HG03469 (cell line): ENCODE data around the gene BLM.
A peak's percentile ranks its signal among the peaks of the same experiment; 100 is the strongest.
"Not testable (repeated sequence)": the region's sequence is repeated elsewhere in the genome, so short reads cannot be mapped to it uniquely, and the experiment has no call there.

Source experiments
- ATAC-seq: cut with Tn5 transposase; IDR thresholded peaks from one replicate; pipeline ENCODE4 v1.9.1; 2021; ENCODE audit warnings: mild to moderate bottlenecking, moderate library complexity, moderate number of reproducible peaks; ENCODE audit not compliant: unreplicated experiment

The BLM gene

DNA sequence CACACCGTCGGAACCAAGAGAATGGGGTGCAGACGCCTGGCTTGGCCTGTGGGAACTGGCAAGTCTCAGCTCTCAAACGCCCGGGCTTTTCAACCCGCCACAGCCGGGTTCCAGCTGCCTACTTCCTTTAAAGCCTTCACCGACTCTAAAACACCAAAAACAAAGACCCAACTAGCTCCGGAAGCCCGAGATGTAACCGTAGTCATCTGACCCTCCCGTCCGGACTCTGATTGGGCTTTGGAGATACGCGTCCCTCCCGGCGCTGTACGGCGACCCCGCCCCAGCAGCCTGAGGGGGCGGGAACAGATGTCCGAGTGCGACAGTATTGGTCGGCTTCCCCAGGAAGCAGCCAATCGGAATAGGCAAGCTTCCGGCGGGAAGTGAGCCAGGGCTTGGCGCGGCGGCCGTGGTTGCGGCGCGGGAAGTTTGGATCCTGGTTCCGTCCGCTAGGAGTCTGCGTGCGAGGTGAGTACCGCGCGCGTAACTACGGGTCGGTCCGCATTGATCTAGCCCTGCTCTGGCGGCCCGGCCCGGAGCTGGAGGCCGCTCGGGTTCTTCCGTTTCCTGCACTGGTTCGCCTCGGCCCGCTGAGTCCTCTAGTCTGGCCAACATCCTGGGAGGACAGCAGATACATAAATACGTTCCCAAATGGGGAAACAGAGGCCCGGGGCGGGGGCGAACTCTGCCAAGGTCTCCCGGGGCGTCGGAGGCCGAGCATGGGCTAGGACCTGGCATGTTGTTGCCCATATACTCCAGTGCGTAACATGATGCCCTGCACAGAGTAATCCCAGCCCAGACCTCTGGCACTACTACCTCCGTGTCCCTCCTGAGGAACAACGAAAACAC, at the start of gene BLM:
Gene BLM, plus strand, starts transcription at position 371 of the 846 bp plus-strand sequence. CDS start 30,047 bp downstream, outside the sequence.
- ATAC-seq = peak; percentile 96

DNA sequence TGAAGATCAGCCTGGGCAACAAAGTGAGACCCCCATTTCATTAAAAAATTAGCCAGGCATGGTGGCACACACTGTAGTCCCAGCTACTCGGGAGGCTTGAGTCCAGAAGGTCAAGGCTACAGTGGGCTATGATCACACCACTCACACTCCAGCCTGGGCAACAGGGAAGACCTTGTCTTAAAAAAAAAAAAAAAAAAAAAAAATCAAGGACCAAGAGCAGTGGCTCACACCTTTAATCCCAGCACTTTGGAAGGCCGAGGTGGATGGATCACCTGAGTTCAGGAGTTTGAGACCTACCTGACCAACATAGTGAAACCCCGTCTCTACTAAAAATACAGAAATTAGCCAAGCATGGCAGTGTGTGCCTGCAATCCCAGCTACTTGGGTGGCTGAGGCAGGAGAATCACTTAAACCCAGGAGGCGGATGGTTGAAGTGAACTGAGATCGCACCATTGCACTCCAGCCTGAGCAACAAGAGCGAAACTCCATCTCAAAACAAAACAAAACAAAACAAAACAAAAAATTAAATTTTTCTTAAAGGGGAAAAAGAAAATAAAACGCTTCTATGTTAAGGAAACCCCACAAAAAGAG, 49.3 kb upstream of the BLM start:
- not testable (repeated sequence) for ATAC-seq

DNA sequence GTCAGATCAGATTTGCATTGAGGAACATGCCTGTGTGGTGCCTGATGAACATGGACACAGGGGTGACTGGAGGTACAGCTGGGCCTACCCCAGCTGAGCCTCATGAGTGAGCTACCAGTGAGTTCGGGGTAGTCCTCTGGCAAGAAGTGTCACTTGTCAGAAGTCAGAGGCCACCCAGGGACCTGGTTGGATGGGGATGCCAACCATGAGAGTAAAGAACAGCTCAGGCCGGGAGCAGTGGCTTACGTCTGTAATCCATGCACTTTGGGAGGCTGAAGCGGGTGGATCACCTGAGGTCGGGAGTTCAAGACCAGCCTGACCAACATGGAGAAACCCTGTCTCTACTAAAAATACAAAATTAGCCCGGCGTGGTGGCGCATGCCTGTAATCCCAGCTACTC, 46.5 kb upstream of the BLM start:
- not testable (repeated sequence) for ATAC-seq

DNA sequence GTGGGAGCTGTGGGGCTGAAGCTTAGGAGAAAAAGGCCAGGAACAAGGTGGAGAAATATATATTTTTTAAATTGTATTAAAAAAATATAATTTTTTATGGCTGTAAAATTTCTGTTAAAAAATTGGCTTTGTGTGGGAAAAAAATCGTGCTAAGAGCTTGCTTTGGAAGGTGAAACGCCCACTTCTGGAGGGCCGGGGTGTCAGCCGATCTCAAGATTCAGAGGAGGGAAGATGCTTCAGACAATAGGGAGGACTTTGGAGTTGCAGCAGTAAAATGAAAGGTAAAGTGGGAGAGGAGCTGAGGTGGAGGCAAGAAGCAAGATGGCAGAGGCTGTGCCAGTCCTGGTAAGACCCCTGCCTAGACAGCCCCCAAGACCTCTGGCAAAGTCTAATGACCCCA, 45.9 kb upstream of the BLM start:
- no peak for ATAC-seq

DNA sequence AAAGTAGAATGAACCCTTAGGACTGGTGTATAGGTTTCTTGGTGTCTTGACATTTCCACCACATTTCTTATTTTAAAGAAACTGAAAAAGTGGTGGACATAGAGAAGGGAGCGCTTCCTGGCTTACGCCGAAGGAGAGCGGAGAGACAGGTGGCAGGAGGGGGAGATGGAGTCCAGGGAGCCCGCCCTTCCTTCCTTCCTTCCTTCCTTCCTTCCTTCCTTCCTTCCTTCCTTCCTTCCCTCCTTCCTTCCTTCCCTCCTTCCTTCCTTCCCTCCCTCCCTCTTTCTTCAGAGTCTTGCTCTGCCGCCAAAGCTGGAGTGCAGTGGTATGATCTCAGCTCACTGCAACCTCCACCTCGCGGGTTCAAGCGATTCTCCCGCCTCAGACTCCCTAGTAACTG, 43.8 kb upstream of the BLM start:
- not testable (repeated sequence) for ATAC-seq

DNA sequence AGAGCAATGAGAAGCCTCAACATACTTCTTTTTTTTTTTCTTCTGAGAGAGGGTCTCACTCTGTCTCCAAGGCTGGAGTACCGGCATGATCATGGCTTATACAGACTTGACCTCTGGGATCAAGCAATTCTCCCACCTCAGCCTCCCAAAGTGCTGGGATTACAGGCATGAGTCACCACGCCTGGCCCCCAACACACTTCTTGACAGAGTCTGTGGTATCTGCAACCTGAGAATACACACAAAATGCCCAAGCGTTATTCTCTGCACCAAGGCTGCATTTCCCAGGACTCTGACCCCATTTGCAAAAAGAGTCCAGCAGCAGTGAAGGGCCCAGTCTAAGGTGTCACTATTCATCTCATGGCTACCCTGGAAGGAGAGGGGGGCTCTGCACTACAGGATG, 42.7 kb upstream of the BLM start:
- no peak for ATAC-seq

DNA sequence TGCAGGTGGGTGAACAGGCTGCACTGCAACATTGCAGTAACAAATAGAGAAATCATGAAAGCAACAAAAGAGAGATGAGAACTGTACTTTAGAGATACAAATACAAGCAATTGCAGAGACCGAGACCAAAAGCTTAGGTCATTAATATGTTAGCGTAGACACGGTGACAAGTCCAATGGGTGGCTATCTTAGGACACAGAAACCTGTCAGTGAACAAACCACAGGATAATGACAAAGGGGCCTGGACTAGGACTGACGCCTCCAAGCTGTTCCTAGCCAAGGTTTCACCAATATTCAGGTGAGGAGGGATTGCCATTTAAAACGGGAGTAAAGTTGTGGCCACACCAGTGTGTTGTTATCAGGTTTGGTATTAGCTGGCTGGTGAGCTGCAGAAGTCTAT, 41.7 kb upstream of the BLM start:
- ATAC-seq = no peak

DNA sequence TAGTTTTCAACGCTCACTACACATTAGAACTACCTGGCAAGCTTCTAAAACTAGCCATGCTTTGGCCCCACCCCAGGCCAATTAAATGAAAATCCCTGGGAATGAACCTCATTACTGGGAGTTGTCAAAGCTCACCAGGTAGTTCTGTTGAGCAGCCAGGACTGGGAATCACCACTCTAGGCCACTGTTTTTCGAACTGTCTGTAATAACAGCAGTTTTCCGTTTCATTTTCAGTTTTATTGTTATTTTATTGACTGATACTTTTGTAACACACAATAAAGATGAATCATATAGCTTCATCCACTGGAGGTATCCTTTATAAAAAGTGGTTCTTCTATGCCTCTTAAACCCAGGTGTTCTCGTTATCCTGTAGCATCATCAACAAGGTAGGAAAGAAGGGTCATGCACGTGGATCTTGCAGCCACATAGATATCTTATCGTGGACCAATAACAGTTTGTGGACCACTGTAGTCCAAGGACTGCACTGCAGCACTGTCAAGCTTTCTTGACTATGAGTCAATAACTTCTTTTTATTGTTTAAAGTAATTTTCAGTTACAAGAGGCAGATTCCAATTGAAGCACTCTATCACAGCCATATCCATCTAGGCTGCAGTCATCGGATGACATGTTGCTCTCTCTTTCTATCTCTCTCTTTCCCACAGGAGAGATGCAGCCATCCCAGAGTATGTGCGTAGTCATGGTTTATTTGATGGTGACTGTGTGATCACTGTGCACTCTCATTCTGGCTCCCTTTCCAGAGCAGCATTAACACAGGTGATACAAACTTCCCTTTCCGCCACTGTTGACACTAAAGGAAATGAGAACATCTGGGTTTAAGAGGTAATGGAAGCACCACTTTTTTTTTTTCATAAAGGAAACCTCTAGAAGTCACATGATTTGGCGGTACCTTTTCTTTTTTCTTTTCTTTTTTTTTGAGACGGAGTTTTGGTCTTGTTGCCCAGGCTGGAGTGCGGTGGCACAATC, 39.0 kb upstream of the BLM start:
- no peak for ATAC-seq

DNA sequence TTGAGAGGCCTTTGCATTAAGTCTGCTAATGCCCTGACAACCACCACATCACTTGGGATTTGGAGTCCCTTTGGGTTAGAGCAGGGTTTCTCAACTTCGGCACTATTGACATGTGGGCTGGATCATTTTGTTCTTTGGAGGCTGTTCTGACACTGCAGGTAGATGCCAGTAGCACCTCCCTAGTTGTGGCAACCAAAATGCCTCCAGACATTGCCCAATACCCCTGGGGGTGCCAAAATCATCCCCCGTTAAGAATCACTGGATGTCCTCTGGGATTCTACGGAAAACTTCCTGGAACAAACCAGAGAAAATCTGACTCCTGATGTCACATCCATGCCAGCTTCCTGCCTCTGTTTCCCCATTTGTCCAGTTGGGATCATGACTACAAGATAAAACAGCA, 37.2 kb upstream of the BLM start:
- no peak for ATAC-seq

DNA sequence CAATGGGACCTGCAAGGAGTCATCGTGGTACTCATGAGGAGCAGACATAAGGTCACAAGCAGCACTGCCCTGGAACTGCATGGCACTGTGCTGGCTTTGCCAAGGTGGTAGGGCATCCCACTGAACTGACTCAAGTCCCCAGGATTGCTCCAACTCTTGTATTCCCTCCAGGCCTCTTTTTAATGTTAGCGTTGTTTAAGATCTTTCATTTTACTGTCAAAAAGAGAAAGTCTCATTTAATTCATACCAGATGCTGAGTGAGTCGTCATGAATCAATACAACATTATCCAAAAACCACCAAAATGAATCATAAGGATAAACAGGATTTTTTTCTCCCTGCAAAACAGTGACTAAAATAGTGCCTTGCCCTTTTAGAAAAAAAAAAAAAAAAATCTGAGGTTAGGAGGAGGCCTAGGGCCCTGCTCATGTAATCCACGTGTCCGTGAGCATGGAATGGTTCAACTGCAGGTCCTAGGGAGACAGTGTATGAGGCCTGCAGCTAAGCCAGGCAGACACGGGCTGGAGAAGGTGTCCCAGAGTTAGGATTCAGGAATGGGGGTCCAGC, 36.7 kb upstream of the BLM start:
- no peak for ATAC-seq

DNA sequence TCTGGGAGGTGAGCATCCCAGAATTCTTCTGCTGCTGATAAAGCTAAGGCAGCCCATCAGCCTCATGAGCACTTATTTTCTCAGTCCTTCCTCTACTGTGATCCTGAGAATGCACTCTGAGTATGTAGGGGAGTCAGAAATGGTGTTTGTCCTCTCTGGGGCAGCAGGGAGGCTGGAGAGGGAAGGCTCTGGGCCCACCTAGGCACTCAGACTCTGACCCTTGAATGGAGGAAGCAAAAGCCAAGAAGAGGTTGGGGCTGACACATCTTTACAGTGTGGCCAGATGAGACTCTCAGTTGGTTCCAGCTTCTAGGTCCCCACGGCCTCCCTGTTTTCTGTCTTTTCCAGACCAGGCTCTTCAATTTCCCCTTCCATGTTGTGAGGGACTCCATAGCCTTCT, 36.1 kb upstream of the BLM start:
- no peak for ATAC-seq

DNA sequence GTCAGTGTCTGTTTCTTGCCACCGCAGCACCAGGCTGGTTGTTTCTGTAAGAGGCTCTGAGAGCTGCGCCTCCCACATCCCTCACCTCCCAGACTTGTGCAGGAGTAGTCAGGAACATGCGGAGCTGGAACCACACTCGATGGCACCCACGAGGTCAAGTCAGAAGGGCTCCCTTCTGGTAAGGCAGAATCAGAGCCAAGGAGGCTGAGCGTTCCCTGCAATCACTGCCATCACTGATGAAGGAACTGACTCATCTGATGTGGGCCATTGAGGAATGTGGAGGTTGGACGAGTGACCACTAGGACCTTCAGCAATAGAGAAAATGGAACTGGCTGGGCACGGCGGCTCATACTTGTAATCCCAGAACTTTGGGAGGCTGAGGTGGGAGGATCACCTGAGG, 35.7 kb upstream of the BLM start:
- ATAC-seq = no peak

DNA sequence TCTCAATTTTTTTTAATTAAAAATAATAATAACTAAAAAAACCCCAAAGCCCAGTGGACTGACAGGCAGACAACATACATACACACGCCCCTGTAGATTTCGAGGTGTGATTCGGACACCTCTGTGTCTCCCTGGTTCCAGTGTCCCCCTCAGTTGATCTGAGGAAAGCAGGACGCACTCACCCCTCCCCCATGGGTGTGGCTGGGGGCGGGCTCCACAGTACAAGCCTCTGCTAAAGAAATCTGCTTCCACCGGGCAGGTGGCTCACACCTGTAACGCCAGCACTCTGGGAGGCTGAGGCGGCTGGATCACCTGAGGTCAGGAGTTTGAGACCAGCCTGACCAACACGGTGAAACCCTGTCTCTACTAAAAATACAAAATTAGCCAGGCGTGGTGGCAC, 33.8 kb upstream of the BLM start:
- ATAC-seq = no peak

DNA sequence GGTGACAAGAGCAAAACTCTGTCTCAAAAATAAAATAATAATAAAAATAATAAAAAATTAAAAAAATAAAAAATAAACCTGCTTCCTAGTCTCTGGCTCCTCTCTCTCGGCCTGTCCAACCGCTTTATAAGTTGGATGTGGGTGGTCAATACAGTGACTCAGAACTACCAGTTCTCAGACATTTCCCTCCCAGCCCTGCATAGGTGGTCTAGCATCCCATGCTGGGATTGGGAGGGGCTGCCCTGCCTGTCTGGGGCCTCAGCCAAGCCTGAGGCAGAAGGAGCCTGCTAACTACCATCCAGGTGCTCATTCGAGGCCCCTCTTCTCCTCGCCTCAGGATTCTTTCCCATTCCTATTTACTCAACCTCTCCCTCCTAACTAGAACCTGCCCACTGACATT, 33.3 kb upstream of the BLM start:
- no peak for ATAC-seq

DNA sequence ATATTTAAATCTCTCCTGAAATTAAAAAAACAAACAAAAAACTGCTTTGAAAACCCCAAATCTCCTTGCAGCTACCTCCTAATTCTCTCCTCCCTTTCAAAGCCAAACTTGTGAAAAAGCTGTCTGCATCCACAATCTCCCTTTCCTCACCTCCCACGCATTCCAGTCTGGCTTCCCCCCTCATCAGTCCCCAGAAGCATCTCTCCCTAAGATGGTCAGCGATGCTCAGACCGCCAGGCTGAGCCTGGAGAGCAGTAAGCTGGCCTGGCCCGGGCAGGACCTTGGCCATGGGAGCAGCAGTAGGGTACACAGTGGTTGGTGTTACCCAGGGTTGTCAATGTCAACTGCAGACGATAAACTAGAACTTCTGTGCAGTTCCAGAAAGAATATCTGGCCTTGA, 32.9 kb upstream of the BLM start:
- no peak for ATAC-seq

DNA sequence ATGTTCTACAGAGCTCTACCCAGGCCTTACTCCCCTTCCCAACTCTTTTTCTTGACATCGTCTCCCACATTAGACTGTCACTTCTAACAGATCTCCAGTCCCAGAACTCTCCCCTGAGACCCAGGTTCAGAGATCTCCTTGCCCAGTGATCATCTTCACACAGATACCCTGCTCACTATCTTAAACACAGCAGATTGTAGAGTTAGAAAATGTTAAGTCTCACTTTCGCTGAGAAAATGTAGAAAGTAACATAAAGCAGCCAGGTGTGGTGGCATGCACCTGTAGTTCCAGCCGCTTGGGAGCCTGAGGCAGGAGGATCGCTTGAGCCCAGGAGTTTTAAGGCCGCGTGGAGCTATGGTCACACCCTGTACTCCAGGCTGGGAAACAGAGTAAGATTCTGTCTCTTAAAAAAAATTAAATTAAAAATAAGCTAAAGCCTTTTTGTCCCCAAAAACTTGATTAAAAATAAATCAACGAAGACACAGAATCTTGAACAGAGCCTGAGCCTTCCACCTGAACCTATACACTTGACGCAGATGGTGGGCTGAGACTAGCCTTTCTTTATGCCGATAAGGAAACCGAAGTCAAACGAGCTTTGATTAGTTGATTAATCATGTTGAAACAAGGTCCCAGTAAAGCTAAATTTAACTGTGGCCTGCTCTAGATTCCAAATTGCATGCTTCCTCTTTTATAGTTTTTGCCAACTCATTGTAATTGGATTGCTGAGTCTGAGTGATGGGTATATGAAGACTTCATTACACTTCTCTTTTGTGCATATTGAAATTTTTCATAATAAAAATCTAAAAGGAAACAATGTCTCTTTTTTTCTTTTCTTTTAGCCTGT, 31.3 kb upstream of the BLM start:
- no peak for ATAC-seq

DNA sequence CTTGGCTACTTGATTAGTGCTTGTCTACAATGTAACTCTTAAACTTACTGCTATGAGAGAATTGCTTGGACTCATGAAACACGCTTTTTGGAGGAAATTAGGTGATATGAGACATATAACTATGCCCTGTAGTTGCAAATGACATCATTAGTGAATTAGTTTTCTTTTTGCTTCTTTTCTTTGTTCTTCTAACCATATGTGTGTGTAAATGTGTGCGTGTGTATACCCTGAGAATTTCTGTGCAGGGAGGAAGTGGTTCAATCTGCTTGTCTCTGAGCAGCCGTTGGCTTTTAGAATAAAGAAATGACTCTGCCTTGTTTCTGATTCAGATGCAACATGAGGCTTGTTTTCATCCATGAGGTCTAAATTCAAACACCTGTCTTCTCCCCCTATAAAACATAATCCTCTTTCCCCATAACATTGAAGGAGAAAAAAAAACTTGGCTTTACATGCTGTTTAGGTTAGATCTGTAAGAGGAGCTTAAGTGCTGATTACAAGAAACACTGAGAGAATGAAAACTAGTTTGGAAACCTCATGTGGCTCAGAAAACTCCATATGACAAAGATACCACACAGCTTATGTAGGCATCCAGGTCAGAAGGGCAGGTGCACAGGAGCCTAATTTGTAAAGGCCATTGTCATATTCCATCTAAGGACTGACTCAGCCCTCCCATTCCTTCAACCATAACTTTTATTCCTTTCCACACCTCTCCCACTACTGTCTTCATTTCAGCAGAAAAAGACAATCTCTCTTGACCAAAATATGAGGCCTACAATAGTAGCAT, 30.5 kb upstream of the BLM start:
- ATAC-seq = peak; percentile 82

DNA sequence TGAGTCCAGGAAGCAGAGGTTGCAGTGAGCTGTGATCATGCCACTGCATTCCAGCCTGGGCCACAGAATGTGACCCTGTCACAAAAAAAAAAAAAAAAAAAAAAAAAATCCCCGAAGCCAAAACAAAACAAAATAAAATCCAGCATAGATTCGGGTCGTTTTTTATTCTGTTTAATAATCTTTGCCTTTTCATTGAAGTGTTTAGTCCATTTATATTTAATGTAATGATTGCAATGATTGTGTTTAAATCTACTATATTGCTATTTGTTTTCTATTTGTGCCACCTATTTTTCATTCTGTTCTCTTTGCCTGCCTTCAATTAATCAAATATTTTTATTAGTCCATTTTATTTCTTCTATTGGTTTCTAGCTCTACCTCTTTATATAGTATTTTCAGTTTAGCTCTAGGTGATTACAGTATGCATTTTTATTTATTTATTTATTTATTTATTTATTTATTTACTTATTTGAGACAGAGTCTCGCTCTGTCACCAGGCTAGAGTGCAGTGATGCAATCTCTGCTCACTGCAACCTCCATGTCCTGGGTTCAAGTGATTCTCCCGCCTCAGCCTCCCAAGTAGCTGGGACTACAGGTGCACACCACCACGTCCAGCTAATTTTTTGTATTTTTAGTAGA, 27.7 kb upstream of the BLM start:
- ATAC-seq = not testable (repeated sequence)

DNA sequence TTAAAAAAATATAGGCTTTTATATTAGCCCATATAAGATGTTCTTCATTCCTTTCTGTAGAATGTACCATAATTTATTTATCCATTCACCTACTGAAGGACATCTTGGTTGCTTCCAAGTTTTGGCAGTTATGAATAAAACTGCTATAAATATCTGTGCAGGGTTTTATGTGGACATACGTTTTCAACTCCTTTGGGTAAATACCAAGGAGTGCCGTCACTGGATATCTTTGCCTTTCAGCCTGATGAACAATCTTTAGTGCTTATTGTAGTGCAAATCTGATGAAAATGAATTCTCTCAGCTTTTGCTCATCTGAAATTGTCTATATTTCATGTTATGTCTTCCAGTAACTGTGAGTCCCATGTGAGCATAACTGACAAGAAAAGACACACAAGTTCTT, 26.6 kb upstream of the BLM start:
- ATAC-seq = no peak
